Sigmoid colon (tissue), 4 donors: ENCODE results near the gene WASF2.

Source experiments
- CTCF ChIP-seq, 4 experiments: fragments of 450-650 bp in 3 of 4; fragments of 200-600 bp in 1 of 4; IDR thresholded peaks; one replicate each; pipeline ENCODE4 v1.5.1; 2016 to 2019; ENCODE audit warnings: antibody characterized with exemption in 4 of 4, mild to moderate bottlenecking in 3 of 4, moderate library complexity in 2 of 4
- EP300 ChIP-seq, 4 donors: sonication (generic); formaldehyde crosslinking; IDR thresholded peaks; one replicate each; pipeline ENCODE4 v1.6.1; 2017; ENCODE audit warnings: antibody characterized with exemption in 4 of 4
- POLR2A ChIP-seq, 2 donors: fragments of 450-650 bp; IDR thresholded peaks; one replicate each; pipeline ENCODE4 v1.6.1; 2016; ENCODE audit warnings: antibody characterized with exemption in 2 of 2, mild to moderate bottlenecking in 2 of 2, moderate library complexity in 2 of 2
- POLR2AphosphoS5 ChIP-seq, 4 donors: sonication (generic); formaldehyde crosslinking; IDR thresholded peaks; one replicate each; pipeline ENCODE4 v1.6.1; 2017; ENCODE audit warnings: antibody characterized with exemption in 4 of 4

GRCh38 chr1:27503033-27503432, 13.1 kb upstream of the WASF2 start:
- TF ChIP-seq CTCF (IDR thresholded peaks at IDR 0.05), result no peak
- TF ChIP-seq EP300 (IDR thresholded peaks at IDR 0.05), result no peak
- no peak for TF ChIP-seq POLR2A (IDR thresholded peaks at IDR 0.05)
- TF ChIP-seq POLR2AphosphoS5 (IDR thresholded peaks at IDR 0.05), result no peak
